ENCODE results near the gene KDM7A.
"Not testable (repeated sequence)": the region's sequence is repeated elsewhere in the genome, so short reads cannot be mapped to it uniquely, and the experiment has no call there.

Gene KDM7A

GRCh38 chr7:140127360-140128127 lies 49.2 kb downstream of the KDM7A start:
- no peak overlapping the region for H3K27ac Mint-ChIP-seq
- H3K4me1 Mint-ChIP-seq (ENCODE audit: low read depth) = no peaks in the 10 kb centered on the region
- peaks cover 42% of the 10 kb centered on the region for H3K36me3 Mint-ChIP-seq (ENCODE audit: low read depth)
- DNase-seq (ENCODE audit: low spot score) = no peak
- no peaks in the 10 kb centered on the region for H3K27me3 Mint-ChIP-seq (ENCODE audit: low read depth)
- H3K4me3 Mint-ChIP-seq = no peak overlapping the region
- H3K9me3 Mint-ChIP-seq = no peaks in the 10 kb centered on the region

- DNase-seq (ENCODE audit: low spot score) = no peak
- no peaks in the 10 kb centered on the region for H3K4me1 Mint-ChIP-seq (ENCODE audit: low read depth)
- peaks cover 38% of the 10 kb centered on the region for H3K36me3 Mint-ChIP-seq (ENCODE audit: low read depth)
- no peaks in the 10 kb centered on the region for H3K27me3 Mint-ChIP-seq (ENCODE audit: low read depth)
- H3K4me3 Mint-ChIP-seq = no peak overlapping the region
- no peak overlapping the region for H3K27ac Mint-ChIP-seq
- no peaks in the 10 kb centered on the region for H3K9me3 Mint-ChIP-seq
Measured at GRCh38 chr7:140126435-140127034, 50.2 kb downstream of the KDM7A start.

- H3K4me1 Mint-ChIP-seq (ENCODE audit: low read depth) = no peaks in the 10 kb centered on the region
- H3K27ac Mint-ChIP-seq = no peak overlapping the region
- no peak overlapping the region for H3K4me3 Mint-ChIP-seq
- peaks cover 30% of the 10 kb centered on the region for H3K36me3 Mint-ChIP-seq (ENCODE audit: low read depth)
- no peaks in the 10 kb centered on the region for H3K27me3 Mint-ChIP-seq (ENCODE audit: low read depth)
- no peaks in the 10 kb centered on the region for H3K9me3 Mint-ChIP-seq
- no peak for DNase-seq (ENCODE audit: low spot score)
Measured at GRCh38 chr7:140122965-140123364, 53.8 kb downstream of the KDM7A start.

GRCh38 chr7:140121326-140121725 lies 55.5 kb downstream of the KDM7A start:
- peaks cover 32% of the 10 kb centered on the region for H3K36me3 Mint-ChIP-seq (ENCODE audit: low read depth)
- H3K9me3 Mint-ChIP-seq = no peaks in the 10 kb centered on the region
- no peak overlapping the region for H3K27ac Mint-ChIP-seq
- H3K4me1 Mint-ChIP-seq (ENCODE audit: low read depth) = no peaks in the 10 kb centered on the region
- H3K27me3 Mint-ChIP-seq (ENCODE audit: low read depth) = no peaks in the 10 kb centered on the region
- DNase-seq (ENCODE audit: low spot score) = no peak
- H3K4me3 Mint-ChIP-seq = no peak overlapping the region

GRCh38 chr7:140114817-140115216 lies 62.0 kb downstream of the KDM7A start:
- not testable (repeated sequence) for H3K27ac Mint-ChIP-seq; H3K4me1 Mint-ChIP-seq (ENCODE audit: low read depth); DNase-seq (ENCODE audit: low spot score); H3K9me3 Mint-ChIP-seq; H3K27me3 Mint-ChIP-seq (ENCODE audit: low read depth); H3K4me3 Mint-ChIP-seq
- peaks cover 52% of the 10 kb centered on the region for H3K36me3 Mint-ChIP-seq (ENCODE audit: low read depth)

- H3K27ac Mint-ChIP-seq; DNase-seq (ENCODE audit: low spot score): not testable (repeated sequence)
Measured at GRCh38 chr7:140108777-140109176, 68.0 kb downstream of the KDM7A start.

GRCh38 chr7:140096459-140096858 lies 80.3 kb downstream of the KDM7A start:
- Mint-ChIP-seq H3K27me3 (ENCODE audit: low read depth) (no peaks in the 10 kb centered on the region), H3K27ac (no peak overlapping the region), H3K9me3 (no peaks in the 10 kb centered on the region), H3K4me3 (no peak overlapping the region), H3K36me3 (ENCODE audit: low read depth) (peaks cover 54% of the 10 kb centered on the region), H3K4me1 (ENCODE audit: low read depth) (no peaks in the 10 kb centered on the region)
- no peak for DNase-seq (ENCODE audit: low spot score)

More at GRCh38 chr7:140108777-140109176, 68.0 kb downstream of the KDM7A start:
- not testable (repeated sequence) for H3K4me1 Mint-ChIP-seq (ENCODE audit: low read depth); H3K27me3 Mint-ChIP-seq (ENCODE audit: low read depth); H3K4me3 Mint-ChIP-seq
- Mint-ChIP-seq H3K36me3 (ENCODE audit: low read depth) (peaks cover 75% of the 10 kb centered on the region), H3K9me3 (peaks cover 36% of the 10 kb centered on the region)

- DNase-seq (ENCODE audit: low spot score) = no peak
- Mint-ChIP-seq H3K9me3 (no peaks in the 10 kb centered on the region), H3K27ac (no peak overlapping the region), H3K4me1 (ENCODE audit: low read depth) (no peaks in the 10 kb centered on the region), H3K27me3 (ENCODE audit: low read depth) (no peaks in the 10 kb centered on the region), H3K36me3 (ENCODE audit: low read depth) (peaks cover 55% of the 10 kb centered on the region), H3K4me3 (no peak overlapping the region)
Measured at GRCh38 chr7:140093375-140093774, 83.4 kb downstream of the KDM7A start.

- DNase-seq (ENCODE audit: low spot score) = no peak
- H3K4me1 Mint-ChIP-seq (ENCODE audit: low read depth) = peaks cover 29% of the 10 kb centered on the region
- peaks cover 4% of the 10 kb centered on the region for H3K27me3 Mint-ChIP-seq (ENCODE audit: low read depth)
- H3K27ac Mint-ChIP-seq = peak overlapping the region; percentile 84
- peak overlapping the region; percentile 20 for H3K4me3 Mint-ChIP-seq
- H3K36me3 Mint-ChIP-seq (ENCODE audit: low read depth) = peaks cover 11% of the 10 kb centered on the region
- no peaks in the 10 kb centered on the region for H3K9me3 Mint-ChIP-seq
Measured at GRCh38 chr7:140085447-140085846, 91.3 kb downstream of the KDM7A start.

- peaks cover 4% of the 10 kb centered on the region for H3K27me3 Mint-ChIP-seq (ENCODE audit: low read depth)
- H3K4me3 Mint-ChIP-seq = peak overlapping the region; percentile 20
- peak; percentile 23 for DNase-seq (ENCODE audit: low spot score)
- H3K9me3 Mint-ChIP-seq = no peaks in the 10 kb centered on the region
- H3K4me1 Mint-ChIP-seq (ENCODE audit: low read depth) = peaks cover 29% of the 10 kb centered on the region
- peaks cover 8% of the 10 kb centered on the region for H3K36me3 Mint-ChIP-seq (ENCODE audit: low read depth)
- H3K27ac Mint-ChIP-seq = peak overlapping the region; percentile 84
Measured at GRCh38 chr7:140084972-140085371, 91.8 kb downstream of the KDM7A start.

- Mint-ChIP-seq H3K9me3 (no peaks in the 10 kb centered on the region), H3K27me3 (ENCODE audit: low read depth) (peaks cover 4% of the 10 kb centered on the region), H3K36me3 (ENCODE audit: low read depth) (peaks cover 8% of the 10 kb centered on the region), H3K27ac (no peak overlapping the region), H3K4me1 (ENCODE audit: low read depth) (peaks cover 29% of the 10 kb centered on the region), H3K4me3 (no peak overlapping the region)
- no peak for DNase-seq (ENCODE audit: low spot score)
Measured at GRCh38 chr7:140084142-140084655, 92.6 kb downstream of the KDM7A start.

GRCh38 chr7:140082770-140083169 lies 94.0 kb downstream of the KDM7A start:
- no peaks in the 10 kb centered on the region for H3K9me3 Mint-ChIP-seq
- no peak overlapping the region for H3K4me3 Mint-ChIP-seq
- H3K4me1 Mint-ChIP-seq (ENCODE audit: low read depth) = peaks cover 29% of the 10 kb centered on the region
- H3K27ac Mint-ChIP-seq = no peak overlapping the region
- H3K36me3 Mint-ChIP-seq (ENCODE audit: low read depth) = peaks cover 2% of the 10 kb centered on the region
- peaks cover 4% of the 10 kb centered on the region for H3K27me3 Mint-ChIP-seq (ENCODE audit: low read depth)
- no peak for DNase-seq (ENCODE audit: low spot score)

GRCh38 chr7:140081774-140082425 lies 94.9 kb downstream of the KDM7A start:
- H3K27ac Mint-ChIP-seq = no peak overlapping the region
- peaks cover 27% of the 10 kb centered on the region for H3K4me1 Mint-ChIP-seq (ENCODE audit: low read depth)
- no peak overlapping the region for H3K4me3 Mint-ChIP-seq
- H3K36me3 Mint-ChIP-seq (ENCODE audit: low read depth) = peaks cover 2% of the 10 kb centered on the region
- H3K27me3 Mint-ChIP-seq (ENCODE audit: low read depth) = peaks cover 4% of the 10 kb centered on the region
- no peaks in the 10 kb centered on the region for H3K9me3 Mint-ChIP-seq
- no peak for DNase-seq (ENCODE audit: low spot score)

GRCh38 chr7:140080919-140081318 lies 95.9 kb downstream of the KDM7A start:
- Mint-ChIP-seq H3K9me3 (no peaks in the 10 kb centered on the region), H3K27ac (no peak overlapping the region), H3K36me3 (ENCODE audit: low read depth) (peaks cover 2% of the 10 kb centered on the region), H3K4me3 (no peak overlapping the region), H3K4me1 (ENCODE audit: low read depth) (peaks cover 21% of the 10 kb centered on the region), H3K27me3 (ENCODE audit: low read depth) (peaks cover 4% of the 10 kb centered on the region)
- no peak for DNase-seq (ENCODE audit: low spot score)
